ENCODE measurements around the gene CCDC40.
A peak's percentile ranks its signal among the peaks of the same experiment; 100 is the strongest.

Gene CCDC40

GRCh38 chr17:80035937-80036714 lies at the start of gene CCDC40:
TSS of gene CCDC40 (plus strand) at chr17:80036642. CDS start at chr17:80036663, 21 bp downstream.
- DNase-seq (ENCODE audit: insufficient read length, low spot score) = peak; percentile 67
- TF ChIP-seq CTCF (IDR thresholded peaks at IDR 0.05; ENCODE audit: insufficient read depth, missing control alignments) = no peak
- FAIRE-seq = no peak

- no peak for TF ChIP-seq CTCF (IDR thresholded peaks at IDR 0.05; ENCODE audit: insufficient read depth, missing control alignments)
- FAIRE-seq = no peak
- DNase-seq (ENCODE audit: insufficient read length, low spot score) = no peak
These were observed 49.1 kb upstream of the CCDC40 start for GRCh38 chr17:79987187-79987934.

- DNase-seq (ENCODE audit: insufficient read length, low spot score) = no peak
- no peak for FAIRE-seq
- TF ChIP-seq CTCF (IDR thresholded peaks at IDR 0.05; ENCODE audit: insufficient read depth, missing control alignments) = no peak
These were observed 48.6 kb upstream of the CCDC40 start for GRCh38 chr17:79987935-79988184.

GRCh38 chr17:79988185-79988971 lies 48.1 kb upstream of the CCDC40 start:
- TF ChIP-seq CTCF (IDR thresholded peaks at IDR 0.05; ENCODE audit: insufficient read depth, missing control alignments) = no peak
- FAIRE-seq (no peak), DNase-seq (ENCODE audit: insufficient read length, low spot score) (no peak)

- DNase-seq (ENCODE audit: insufficient read length, low spot score) (no peak), FAIRE-seq (no peak)
- TF ChIP-seq CTCF (IDR thresholded peaks at IDR 0.05; ENCODE audit: insufficient read depth, missing control alignments) = no peak
These were observed 47.2 kb upstream of the CCDC40 start for GRCh38 chr17:79989106-79989835.

GRCh38 chr17:79990051-79990592 lies 46.3 kb upstream of the CCDC40 start:
- no peak for TF ChIP-seq CTCF (IDR thresholded peaks at IDR 0.05; ENCODE audit: insufficient read depth, missing control alignments)
- no peak for FAIRE-seq
- no peak for DNase-seq (ENCODE audit: insufficient read length, low spot score)
